ENCODE data around the gene MOG.

DNA sequence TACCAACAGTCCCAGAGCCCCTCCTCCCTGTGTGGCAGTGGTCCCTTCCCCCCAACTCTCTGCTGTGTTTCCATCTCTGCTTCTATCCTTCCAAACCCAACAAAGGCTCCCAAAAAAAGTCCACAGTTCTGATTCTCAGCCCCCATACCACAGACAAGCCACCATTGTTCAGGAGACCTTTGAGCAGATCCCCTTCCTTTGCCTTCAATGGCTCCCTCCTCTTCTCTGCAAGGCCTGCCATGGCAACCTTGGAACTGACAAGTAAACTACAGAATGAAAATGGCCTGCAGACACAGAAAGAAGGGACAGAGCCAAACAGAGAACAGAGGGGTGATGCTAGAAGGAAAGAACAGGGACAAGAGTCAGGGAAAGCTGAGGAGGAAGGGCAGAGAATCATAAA lies 48.8 kb upstream of the MOG start:
- TF ChIP-seq ELF4 (CRISPR knock-in tag; IDR thresholded peaks at IDR 0.05; ENCODE audit: low read depth) (no peak), NR1H2 (CRISPR knock-in tag; IDR thresholded peaks at IDR 0.05) (no peak), NR2C2 (CRISPR knock-in tag; IDR thresholded peaks at IDR 0.05) (no peak), JUN (CRISPR knock-in tag; IDR thresholded peaks at IDR 0.05) (no peak)
- TF ChIP-seq, protein P1, sequence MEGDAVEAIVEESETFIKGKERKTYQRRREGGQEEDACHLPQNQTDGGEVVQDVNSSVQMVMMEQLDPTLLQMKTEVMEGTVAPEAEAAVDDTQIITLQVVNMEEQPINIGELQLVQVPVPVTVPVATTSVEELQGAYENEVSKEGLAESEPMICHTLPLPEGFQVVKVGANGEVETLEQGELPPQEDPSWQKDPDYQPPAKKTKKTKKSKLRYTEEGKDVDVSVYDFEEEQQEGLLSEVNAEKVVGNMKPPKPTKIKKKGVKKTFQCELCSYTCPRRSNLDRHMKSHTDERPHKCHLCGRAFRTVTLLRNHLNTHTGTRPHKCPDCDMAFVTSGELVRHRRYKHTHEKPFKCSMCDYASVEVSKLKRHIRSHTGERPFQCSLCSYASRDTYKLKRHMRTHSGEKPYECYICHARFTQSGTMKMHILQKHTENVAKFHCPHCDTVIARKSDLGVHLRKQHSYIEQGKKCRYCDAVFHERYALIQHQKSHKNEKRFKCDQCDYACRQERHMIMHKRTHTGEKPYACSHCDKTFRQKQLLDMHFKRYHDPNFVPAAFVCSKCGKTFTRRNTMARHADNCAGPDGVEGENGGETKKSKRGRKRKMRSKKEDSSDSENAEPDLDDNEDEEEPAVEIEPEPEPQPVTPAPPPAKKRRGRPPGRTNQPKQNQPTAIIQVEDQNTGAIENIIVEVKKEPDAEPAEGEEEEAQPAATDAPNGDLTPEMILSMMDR (IDR thresholded peaks at IDR 0.05): no peak
- TF ChIP-seq, protein P2, sequence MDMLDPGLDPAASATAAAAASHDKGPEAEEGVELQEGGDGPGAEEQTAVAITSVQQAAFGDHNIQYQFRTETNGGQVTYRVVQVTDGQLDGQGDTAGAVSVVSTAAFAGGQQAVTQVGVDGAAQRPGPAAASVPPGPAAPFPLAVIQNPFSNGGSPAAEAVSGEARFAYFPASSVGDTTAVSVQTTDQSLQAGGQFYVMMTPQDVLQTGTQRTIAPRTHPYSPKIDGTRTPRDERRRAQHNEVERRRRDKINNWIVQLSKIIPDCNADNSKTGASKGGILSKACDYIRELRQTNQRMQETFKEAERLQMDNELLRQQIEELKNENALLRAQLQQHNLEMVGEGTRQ (CRISPR knock-in tag; IDR thresholded peaks at IDR 0.05): no peak
- TF ChIP-seq, protein P3, sequence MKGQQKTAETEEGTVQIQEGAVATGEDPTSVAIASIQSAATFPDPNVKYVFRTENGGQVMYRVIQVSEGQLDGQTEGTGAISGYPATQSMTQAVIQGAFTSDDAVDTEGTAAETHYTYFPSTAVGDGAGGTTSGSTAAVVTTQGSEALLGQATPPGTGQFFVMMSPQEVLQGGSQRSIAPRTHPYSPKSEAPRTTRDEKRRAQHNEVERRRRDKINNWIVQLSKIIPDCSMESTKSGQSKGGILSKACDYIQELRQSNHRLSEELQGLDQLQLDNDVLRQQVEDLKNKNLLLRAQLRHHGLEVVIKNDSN (CRISPR knock-in tag; IDR thresholded peaks at IDR 0.05): no peak
- TF ChIP-seq, protein P4, sequence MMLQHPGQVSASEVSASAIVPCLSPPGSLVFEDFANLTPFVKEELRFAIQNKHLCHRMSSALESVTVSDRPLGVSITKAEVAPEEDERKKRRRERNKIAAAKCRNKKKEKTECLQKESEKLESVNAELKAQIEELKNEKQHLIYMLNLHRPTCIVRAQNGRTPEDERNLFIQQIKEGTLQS (CRISPR knock-in tag; conservative IDR thresholded peaks at IDR 0.05): no peak
